Measurements from ENCODE around the gene HGS.

HGS gene

GRCh38 chr17:81726004-81726403 is 42.2 kb downstream of the HGS start:
- DNase-seq (ENCODE audit: extremely low read depth, low read depth) = no peak
- no peak for TF ChIP-seq CTCF (IDR thresholded peaks at IDR 0.05; ENCODE audit: low read depth, low read length)

GRCh38 chr17:81727324-81728031 is 43.7 kb downstream of the HGS start:
- no peak for TF ChIP-seq CTCF (IDR thresholded peaks at IDR 0.05; ENCODE audit: low read depth, low read length)
- DNase-seq (ENCODE audit: extremely low read depth, low read depth) = no peak

- peak; percentile 32 for DNase-seq (ENCODE audit: extremely low read depth, low read depth)
- peak; percentile 86 for TF ChIP-seq CTCF (IDR thresholded peaks at IDR 0.05; ENCODE audit: low read depth, low read length)
Observed at GRCh38 chr17:81733507-81734404, 49.9 kb downstream of the HGS start.

- TF ChIP-seq CTCF (IDR thresholded peaks at IDR 0.05; ENCODE audit: low read depth, low read length) = no peak
- DNase-seq (ENCODE audit: extremely low read depth, low read depth) = no peak
Observed at GRCh38 chr17:81734405-81735263, 50.8 kb downstream of the HGS start.

- DNase-seq (ENCODE audit: extremely low read depth, low read depth) = no peak
- no peak for TF ChIP-seq CTCF (IDR thresholded peaks at IDR 0.05; ENCODE audit: low read depth, low read length)
Observed at GRCh38 chr17:81735264-81736102, 51.7 kb downstream of the HGS start.

- DNase-seq (ENCODE audit: extremely low read depth, low read depth) = no peak
- no peak for TF ChIP-seq CTCF (IDR thresholded peaks at IDR 0.05; ENCODE audit: low read depth, low read length)
Observed at GRCh38 chr17:81737947-81738800, 54.4 kb downstream of the HGS start.
